ENCODE data around the gene ZFHX3. TPM values are rescaled to one million over a fixed set of nuclear protein-coding genes. Genes with fewer than 3 reads are reported as not detected.
"Not testable (repeated sequence)": the region's sequence is repeated elsewhere in the genome, so short reads cannot be mapped to it uniquely, and the experiment has no call there.

ZFHX3 gene
- total and polyA plus RNA-seq, 10 of the 15 experiments (the other 5 are each of a cell fraction or from before 2014, with no cell fraction given) = 0.68 to 8.6 (median 2.0) TPM

GRCh38 chr16:73074382-73074781 is 26.5 kb upstream of the ZFHX3 start:
- FAIRE-seq = no peak
- intact Hi-C loops (cut with micrococcal nuclease; ENCODE audit: unreplicated experiment) = no loop called here
- no peaks in the 10 kb centered on the region for H3K79me2 ChIP-seq (ENCODE audit: control insufficient read depth, insufficient read depth, low read length)

GRCh38 chr16:73072051-73072450 is 24.1 kb upstream of the ZFHX3 start:
- H3K9ac ChIP-seq (ENCODE audit: control insufficient read depth, insufficient read depth, low read length); H3K4me3 ChIP-seq; H2AFZ ChIP-seq (ENCODE audit: control insufficient read depth, low read depth, low read length); in situ Hi-C loops (cut with MboI); H4K20me1 ChIP-seq (ENCODE audit: control insufficient read depth, insufficient read depth); RAD21 ChIA-PET (ENCODE audit: unreplicated experiment); SMC1A ChIA-PET (ENCODE audit: uncharacterized antibody, unreplicated experiment); H3K4me1 ChIP-seq (ENCODE audit: control insufficient read depth, insufficient read depth, low read length); intact Hi-C loops (cut with micrococcal nuclease; ENCODE audit: unreplicated experiment); DNase-seq (ENCODE audit: low read depth, low spot score); H3K27me3 ChIP-seq (replicated peaks in 1 of 2; ENCODE audit: control insufficient read depth in 2 of 2, insufficient read depth in 2 of 2, low read length in 1 of 2); H3K4me2 ChIP-seq (ENCODE audit: control insufficient read depth, insufficient read depth); H3K9me3 ChIP-seq (replicated peaks; ENCODE audit: control insufficient read depth, insufficient read depth, low read length); H3K36me3 ChIP-seq (ENCODE audit: control insufficient read depth in 2 of 2, insufficient read depth in 2 of 2, low read length in 1 of 2); ATAC-seq; CTCF ChIA-PET; H3K79me2 ChIP-seq (ENCODE audit: control insufficient read depth, insufficient read depth, low read length); FAIRE-seq; BruUV-seq (replicated peaks); H3K27ac ChIP-seq (ENCODE audit: control insufficient read depth, insufficient read depth); POLR2A ChIA-PET: not testable (repeated sequence)
- WGBS (ENCODE audit: insufficient coverage, insufficient replicate concordance, low lambda C conversion rate, missing lambda C conversion rate) = 51% methylated on average over 8 of the region's 9 CpGs

More at GRCh38 chr16:73074382-73074781, 26.5 kb upstream of the ZFHX3 start:
- POLR2A ChIA-PET = no interaction called here
- Histone ChIP-seq H3K27ac (ENCODE audit: control insufficient read depth, insufficient read depth) (no peak overlapping the region), H4K20me1 (ENCODE audit: control insufficient read depth, insufficient read depth) (no peaks in the 10 kb centered on the region), H3K4me2 (ENCODE audit: control insufficient read depth, insufficient read depth) (no peak overlapping the region), H3K4me1 (ENCODE audit: control insufficient read depth, insufficient read depth, low read length) (no peaks in the 10 kb centered on the region), H3K9ac (ENCODE audit: control insufficient read depth, insufficient read depth, low read length) (no peak overlapping the region), H2AFZ (ENCODE audit: control insufficient read depth, low read depth, low read length) (no peak overlapping the region), H3K9me3 (replicated peaks; ENCODE audit: control insufficient read depth, insufficient read depth, low read length) (no peaks in the 10 kb centered on the region), H3K4me3 (no peak overlapping the region), H3K36me3 (ENCODE audit: control insufficient read depth in 2 of 2, insufficient read depth in 2 of 2, low read length in 1 of 2) (no peaks in the 10 kb centered on the region), H3K27me3 (replicated peaks in 1 of 2; ENCODE audit: control insufficient read depth in 2 of 2, insufficient read depth in 2 of 2, low read length in 1 of 2) (no peaks in the 10 kb centered on the region)
- in situ Hi-C loops (cut with MboI) = no loop called here
- ATAC-seq (no peak), DNase-seq (ENCODE audit: low read depth, low spot score) (no peak)
- BruUV-seq (replicated peaks) = no TSS peak
- WGBS (ENCODE audit: insufficient coverage, insufficient replicate concordance, low lambda C conversion rate, missing lambda C conversion rate) = 51% methylated on average over 9 of the region's 9 CpGs
- RAD21 ChIA-PET (ENCODE audit: unreplicated experiment) = no interaction called here
- TF ChIP-seq MLLT1 (IDR thresholded peaks at IDR 0.05) = no peak
- no peak for TF ChIP-seq CBX3 (IDR thresholded peaks at IDR 0.05; ENCODE audit: borderline replicate concordance, low read depth)
- TF ChIP-seq ZNF274 (IDR thresholded peaks at IDR 0.05; ENCODE audit: insufficient read depth, insufficient read length) = no peak
- SMC1A ChIA-PET (ENCODE audit: uncharacterized antibody, unreplicated experiment) = no interaction called here
- CTCF ChIA-PET = no interaction called here
